Measurements from ENCODE around the gene PAN2.
"Not testable (repeated sequence)": the region's sequence is repeated elsewhere in the genome, so short reads cannot be mapped to it uniquely, and the experiment has no call there.

The PAN2 gene

GRCh38 chr12:56339158-56339422 is 5.3 kb upstream of the PAN2 start:
- DNase-seq: no peak

GRCh38 chr12:56338308-56339157 is 4.7 kb upstream of the PAN2 start, which contains the start of gene IL23A:
IL23A (plus strand) TSS chr12:56338884; CDS start chr12:56339045, 161 bp downstream.
- DNase-seq: no peak

DNA sequence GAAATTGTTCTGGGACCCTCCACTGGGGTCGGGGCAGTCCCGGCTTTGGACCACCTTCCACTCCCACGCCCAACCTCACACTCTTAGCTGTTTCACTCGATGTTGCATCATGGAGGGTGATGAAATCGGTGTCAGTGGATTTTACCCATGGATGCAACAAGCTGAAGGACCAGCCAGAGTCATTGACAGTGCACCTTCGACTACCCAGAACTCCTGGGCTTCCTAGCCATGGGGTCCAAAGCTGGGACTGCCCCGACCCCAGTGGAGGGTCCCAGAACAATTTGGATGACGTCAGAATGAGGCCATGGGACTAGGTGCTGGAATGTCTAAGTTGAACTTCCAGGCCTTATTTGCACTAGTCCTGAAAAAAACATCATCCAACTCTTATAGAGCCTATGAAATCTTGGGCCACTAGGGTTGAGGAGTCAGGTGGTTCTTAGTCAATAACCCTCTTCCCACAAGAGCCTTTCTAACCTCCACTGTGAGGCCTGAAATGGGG is 4.0 kb upstream of the PAN2 start:
- no peak for DNase-seq

DNA sequence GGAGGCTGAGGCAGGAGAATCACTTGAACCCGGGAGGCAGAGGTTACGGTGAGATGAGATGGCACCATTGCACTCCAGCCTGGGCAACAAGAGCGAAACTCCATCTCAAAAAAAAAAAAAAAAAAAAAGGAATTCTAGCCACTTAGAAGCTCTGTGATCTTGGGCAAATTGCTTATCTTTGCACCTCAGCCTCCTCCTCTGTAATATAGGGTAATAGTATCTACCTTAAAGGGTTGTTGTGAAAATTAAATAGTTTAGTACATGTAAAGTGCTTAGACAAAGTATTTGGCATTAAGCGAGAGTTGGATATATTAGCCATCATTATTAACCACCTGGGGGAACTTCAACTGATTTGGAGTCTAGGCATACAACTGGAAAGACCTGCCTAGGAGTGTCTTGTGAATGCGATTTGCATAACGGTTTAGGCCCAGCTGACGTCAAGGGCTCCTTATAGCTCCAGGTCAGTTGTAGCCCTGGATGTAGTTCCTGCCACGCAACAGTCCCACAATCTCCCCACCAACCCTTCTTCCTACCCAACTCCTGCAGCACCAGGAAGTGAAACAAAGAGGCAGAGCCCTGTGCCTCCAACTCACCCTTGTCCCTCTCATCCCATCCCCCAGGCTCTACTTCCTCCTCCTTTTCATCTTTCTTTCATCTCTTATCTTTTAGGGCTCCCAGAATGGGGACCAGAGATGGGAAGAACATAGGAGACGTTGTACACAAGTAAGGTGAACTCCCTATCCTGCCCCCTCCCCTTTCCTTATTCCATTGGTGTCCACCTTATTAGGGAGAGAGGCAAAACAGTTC is 2.8 kb upstream of the PAN2 start:
- no peak for DNase-seq

- DNase-seq: not testable (repeated sequence)
These were observed 1.7 kb upstream of the PAN2 start for GRCh38 chr12:56335527-56335926.

DNA sequence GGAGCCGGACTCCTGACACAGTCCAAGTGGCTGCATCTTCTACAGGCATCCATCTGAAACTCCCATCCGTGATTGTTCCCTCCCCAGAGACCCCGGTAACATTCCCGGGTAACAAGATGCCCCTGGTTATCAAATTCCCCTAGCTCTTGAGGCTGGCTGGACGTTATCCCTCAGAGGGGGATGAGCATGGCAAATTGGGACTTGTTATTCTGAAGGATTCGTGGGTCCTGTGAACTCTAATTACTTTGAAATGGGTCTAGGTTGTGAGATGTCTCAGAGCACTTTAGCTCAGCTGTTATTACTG is 642 bp upstream of the PAN2 start:
- no peak for DNase-seq

DNA sequence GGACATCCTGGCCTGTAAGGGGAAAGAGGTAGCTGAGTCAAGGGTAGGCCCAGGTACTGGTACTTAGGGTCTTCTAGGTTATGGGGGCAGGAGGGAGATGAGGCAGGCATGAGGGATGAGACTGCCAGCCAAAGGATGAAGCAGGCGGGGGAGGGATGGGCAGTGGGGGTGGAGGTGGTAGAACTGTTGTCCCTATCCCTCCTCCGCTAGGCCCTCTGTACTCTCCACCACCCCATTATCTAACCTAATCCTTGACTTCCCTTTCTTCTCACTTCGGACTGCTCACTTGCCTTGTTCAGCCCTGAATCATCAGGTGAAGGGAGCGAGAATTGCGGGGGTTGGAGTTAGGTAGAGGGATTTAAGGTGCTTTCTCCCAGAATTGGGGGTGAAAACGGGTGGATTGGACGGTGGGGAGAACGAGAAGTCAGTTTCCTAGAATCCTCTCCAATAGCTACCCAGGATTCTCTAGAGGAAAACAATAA is 562 bp downstream of the PAN2 start:
- DNase-seq: no peak

DNA sequence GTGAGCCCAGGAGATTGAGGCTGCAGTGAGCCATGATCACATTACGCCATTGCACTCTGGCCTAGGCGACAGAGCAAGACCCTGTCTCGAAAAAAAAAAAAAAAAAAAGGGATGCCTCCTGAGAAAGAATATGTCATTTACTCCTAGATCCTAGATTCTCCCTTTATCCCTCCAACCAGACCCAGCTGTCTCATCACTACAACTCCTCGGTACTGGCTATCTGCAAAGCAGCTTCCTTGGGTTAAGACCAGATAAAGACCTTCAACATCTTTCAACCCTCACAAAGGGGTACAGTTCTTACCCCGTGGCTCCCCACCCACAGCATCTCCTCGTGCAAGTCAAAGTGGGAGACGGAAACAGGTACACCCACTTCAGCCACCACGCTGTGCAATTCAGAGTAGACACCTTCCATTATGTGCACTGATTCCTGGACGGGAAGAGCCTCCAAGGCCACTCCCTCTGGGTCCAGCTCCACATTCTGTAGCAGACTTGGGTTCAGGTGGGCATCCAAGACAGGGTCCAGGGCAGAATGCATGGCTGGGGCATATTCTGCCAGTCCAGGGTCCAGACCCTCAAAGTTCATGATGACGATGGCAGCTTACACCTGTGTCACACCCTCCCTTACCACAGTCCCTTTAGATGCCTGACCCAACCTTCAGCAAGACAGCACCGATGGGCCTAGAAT is 1.1 kb downstream of the PAN2 start:
- DNase-seq: no peak

- no peak for DNase-seq
These were observed 2.8 kb downstream of the PAN2 start for GRCh38 chr12:56330936-56331490.

DNA sequence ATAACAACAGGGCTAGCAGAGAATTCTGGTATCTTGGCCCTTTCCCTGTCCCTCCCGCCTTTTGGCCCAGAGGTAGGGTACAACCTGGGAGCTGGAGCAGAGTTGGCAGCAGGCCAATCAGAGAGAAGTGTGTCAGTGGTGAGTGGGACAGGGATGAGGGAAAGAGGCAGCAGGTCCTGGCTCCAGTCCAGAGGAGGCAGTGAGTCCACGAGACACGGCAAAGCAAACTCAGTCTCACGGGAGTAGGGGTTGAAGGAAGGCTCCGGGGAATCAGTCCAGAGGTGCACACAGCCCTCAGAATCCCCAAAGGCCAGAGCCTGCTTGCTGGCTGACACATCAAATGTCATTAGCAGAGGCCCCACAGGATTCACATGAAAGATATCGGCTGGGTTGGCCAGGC is 7.3 kb downstream of the PAN2 start:
- no peak for DNase-seq

DNA sequence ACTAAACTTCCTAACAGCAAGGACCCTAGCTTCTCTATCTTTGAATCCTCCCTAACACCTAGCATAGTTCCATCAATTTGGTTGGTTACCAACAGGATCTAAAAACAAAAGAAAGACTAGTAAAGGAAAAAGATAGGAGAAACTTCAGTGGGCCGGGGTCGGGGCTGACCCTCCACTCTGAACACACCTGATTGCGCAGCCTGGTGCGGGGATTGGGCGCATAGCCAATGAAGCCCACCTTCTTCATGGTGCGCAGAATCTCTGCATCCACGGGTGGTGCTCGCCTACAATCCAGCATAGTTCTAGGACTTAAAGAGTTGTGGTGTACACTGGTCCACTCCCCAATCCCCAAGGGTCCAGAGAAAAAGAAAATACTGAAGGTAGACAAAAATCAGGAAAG is 7.7 kb downstream of the PAN2 start:
- no peak for DNase-seq

DNA sequence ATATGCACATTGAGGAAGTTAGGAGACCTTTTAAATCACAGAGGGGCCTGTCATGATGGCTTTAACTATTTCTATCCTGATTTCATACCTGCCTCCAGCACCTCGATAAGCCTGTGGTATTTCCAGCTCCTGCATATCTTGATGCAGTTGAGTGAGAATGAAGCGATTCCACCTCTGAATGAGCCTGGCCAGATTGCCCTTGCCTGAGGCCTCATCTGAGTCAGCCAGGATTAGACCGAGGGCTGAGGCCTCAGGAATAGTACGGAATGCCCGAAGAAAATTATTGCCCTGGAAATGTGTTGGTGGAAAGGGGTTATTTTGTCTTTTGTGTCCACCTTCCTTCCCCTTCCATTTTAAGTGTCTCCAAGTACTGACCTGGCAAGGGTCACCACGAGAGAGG is 9.6 kb downstream of the PAN2 start:
- DNase-seq: no peak

GRCh38 chr12:56321610-56322009 is 12.2 kb downstream of the PAN2 start:
- DNase-seq: not testable (repeated sequence)

- no peak for DNase-seq
These were observed 12.8 kb downstream of the PAN2 start for GRCh38 chr12:56321027-56321426.

DNA sequence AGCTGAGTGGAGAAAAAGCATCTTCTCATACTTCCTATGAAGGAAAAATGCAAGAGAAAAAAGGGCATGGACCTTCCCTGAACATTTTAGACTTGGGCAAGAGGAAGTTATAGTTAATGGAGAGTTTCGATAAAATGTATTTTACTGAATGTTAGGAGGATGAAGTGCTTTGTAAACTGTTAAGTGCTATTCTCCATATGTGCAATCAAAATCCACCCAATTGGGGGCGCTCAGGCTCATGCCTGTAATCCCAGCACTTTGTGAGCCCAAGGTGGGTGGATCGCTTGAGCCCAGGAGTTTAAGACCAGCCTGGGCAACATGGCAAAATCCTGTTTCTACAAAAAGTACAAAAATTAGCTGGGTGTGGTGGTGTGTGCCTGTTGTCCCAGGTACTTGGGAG is 16.1 kb downstream of the PAN2 start:
- no peak for DNase-seq

- DNase-seq: peak; percentile 87
These were observed 18.0 kb downstream of the PAN2 start, which contains the start of gene CNPY2 for GRCh38 chr12:56315622-56316473. CNPY2 (minus strand) TSS chr12:56315988; CDS start chr12:56315217, 771 bp downstream.

DNA sequence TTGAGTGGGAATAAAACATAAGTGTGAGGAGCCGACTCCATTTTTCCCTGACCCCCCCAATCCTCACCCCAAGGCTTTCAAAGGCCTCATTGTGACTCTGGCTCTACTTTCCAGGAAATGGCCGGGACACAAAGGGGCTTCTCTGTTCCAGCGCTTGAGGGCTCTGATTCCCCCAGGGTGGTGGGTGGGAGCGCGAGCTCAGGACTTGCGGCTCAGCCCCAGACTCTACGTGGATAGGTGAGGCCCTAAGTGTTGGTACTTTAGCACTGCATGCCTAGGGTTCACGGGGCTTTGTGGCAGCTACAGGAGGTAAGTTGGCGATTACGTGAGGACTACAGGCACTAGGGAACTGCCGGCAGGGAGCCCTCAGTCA is 18.6 kb downstream of the PAN2 start:
- DNase-seq: no peak

- DNase-seq: no peak
These were observed 22.8 kb downstream of the PAN2 start for GRCh38 chr12:56311003-56311402.

DNA sequence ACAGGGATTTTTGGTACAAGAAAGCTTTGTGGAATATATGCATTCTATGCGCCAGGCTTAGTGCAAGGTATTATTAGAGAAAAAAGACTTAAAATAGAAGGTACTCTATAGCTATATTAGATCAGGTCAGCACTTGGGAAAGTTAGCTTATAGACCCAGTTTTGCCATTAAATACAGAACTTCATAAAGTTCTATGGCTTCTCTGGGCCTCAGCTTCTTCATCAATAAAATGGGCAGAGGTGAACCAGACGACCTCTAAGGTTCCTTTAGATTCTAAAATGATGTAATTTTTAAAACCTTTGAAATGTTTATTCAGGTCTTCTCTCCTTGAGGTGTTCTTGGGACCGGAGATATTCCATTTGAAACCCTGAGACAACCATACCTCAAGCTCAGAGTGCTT is 25.1 kb downstream of the PAN2 start:
- DNase-seq: no peak

DNA sequence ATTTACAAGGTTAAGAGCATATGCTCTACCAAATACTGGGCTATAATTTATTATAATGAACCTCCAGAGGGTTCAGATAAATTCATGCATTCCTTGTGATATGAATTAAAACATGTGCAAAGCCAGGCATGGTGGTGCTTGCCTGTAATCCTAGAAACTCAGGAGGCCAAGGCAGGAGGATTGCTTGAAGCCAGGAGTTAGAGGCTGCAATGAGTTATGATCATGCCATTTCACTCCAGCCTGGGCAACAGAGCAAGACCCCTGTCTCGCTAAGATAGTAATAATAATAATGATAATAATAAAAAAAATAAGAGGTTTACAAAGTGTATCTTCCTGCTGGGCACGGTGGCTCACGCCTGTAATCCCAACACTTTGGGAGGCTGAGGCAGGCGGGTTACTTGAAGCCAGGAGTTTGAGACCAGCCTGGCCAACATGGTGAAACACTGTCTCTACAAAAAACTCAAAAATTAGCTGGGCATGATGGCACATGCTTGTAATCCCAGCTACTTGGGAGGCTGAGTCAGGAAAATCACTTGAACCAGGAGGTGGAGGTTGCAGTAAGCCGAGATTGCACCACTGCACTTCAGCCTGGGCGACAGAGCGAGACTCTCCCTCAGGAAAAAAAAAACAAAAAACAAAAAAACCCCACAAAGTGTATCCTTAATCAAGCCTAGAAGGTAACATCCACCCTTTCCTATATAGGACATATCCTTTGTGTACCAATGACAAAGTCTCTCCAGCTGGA is 26.4 kb downstream of the PAN2 start:
- no peak for DNase-seq

GRCh38 chr12:56304872-56305590 is 28.8 kb downstream of the PAN2 start:
- no peak for DNase-seq

Measured in NCI-H1436 (cell line).